ENCODE data around the gene TANGO2. TPM values are rescaled to one million over a fixed set of nuclear protein-coding genes. Genes with fewer than 3 reads are reported as not detected.

Gene TANGO2
- total and polyA plus RNA-seq, 9 of the 15 experiments (the other 6 are each of a cell fraction or from before 2014, with no cell fraction given) = 15.5 to 94.9 (median 70.1) TPM

DNA sequence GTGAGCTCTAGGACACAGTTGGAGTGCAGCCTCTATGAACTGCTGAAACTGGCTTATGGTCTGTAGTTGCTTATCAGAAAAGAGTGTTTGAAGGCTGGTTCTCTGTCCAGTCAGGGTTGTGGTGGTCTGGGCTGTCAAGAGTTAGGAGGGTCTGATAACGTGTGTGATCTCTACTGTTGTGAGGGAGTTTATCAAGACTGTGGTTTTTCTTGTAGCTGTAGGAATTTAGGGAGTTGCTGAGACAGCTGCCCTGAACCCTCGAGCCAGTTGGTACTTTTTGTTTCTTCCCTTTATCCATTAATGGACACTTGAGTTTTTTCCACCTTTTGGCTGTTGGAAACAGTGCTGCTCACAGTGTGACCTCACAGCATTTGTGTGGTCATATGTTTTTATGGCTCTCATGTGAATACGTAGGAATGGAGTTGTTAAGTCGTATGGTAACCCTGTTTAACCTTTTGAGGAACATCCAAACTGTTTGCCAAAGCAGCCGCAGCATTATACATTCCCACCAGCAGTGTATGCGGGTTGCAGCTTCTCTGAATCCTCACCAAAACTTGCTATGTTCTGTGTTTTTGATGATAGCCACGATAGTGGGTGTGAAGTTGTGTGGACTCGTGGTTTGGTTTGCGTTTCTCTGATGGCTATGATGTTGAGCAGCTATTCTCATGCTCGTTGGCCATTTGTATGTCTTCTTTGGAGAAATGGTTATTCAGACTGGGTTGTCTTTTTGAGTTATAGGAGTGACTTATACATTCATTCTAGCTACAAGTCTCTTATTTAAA, 38.3 kb downstream of the TANGO2 start (continued):
- TF ChIP-seq, protein P1, sequence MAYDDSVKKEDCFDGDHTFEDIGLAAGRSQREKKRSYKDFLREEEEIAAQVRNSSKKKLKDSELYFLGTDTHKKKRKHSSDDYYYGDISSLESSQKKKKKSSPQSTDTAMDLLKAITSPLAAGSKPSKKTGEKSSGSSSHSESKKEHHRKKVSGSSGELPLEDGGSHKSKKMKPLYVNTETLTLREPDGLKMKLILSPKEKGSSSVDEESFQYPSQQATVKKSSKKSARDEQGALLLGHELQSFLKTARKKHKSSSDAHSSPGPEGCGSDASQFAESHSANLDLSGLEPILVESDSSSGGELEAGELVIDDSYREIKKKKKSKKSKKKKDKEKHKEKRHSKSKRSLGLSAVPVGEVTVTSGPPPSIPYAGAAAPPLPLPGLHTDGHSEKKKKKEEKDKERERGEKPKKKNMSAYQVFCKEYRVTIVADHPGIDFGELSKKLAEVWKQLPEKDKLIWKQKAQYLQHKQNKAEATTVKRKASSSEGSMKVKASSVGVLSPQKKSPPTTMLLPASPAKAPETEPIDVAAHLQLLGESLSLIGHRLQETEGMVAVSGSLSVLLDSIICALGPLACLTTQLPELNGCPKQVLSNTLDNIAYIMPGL (CRISPR knock-in tag; IDR thresholded peaks at IDR 0.05) = peak; percentile 70; the same call in 1 of the 2 replicates
- TF ChIP-seq SRSF3 (IDR thresholded peaks at IDR 0.05; ENCODE audit: insufficient read depth, low read length) = no peak
- 0 out of 2 replicates have a peak, but pooled peaks have one; percentile 31 for TF ChIP-seq ZNF830 (CRISPR knock-in tag; IDR thresholded peaks at IDR 0.05)
- peak; percentile 92 for TF ChIP-seq ELF4 (CRISPR knock-in tag; IDR thresholded peaks at IDR 0.05)
- TF ChIP-seq ZBTB8A (IDR thresholded peaks at IDR 0.05; ENCODE audit: partially characterized antibody) = no peak
- TF ChIP-seq CEBPG (CRISPR knock-in tag; IDR thresholded peaks at IDR 0.05) = no peak
- no peak for TF ChIP-seq CEBPG (tag; conservative IDR thresholded peaks at IDR 0.05 in 1 of 2, IDR thresholded peaks at IDR 0.05 in 1 of 2)
- peak; percentile 66; the same call in 1 of the 2 replicates for TF ChIP-seq PYGO2 (tag; IDR thresholded peaks at IDR 0.05)
- TF ChIP-seq, protein P2, sequence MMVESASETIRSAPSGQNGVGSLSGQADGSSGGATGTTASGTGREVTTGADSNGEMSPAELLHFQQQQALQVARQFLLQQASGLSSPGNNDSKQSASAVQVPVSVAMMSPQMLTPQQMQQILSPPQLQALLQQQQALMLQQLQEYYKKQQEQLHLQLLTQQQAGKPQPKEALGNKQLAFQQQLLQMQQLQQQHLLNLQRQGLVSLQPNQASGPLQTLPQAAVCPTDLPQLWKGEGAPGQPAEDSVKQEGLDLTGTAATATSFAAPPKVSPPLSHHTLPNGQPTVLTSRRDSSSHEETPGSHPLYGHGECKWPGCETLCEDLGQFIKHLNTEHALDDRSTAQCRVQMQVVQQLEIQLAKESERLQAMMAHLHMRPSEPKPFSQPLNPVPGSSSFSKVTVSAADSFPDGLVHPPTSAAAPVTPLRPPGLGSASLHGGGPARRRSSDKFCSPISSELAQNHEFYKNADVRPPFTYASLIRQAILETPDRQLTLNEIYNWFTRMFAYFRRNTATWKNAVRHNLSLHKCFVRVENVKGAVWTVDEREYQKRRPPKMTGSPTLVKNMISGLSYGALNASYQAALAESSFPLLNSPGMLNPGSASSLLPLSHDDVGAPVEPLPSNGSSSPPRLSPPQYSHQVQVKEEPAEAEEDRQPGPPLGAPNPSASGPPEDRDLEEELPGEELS (CRISPR knock-in tag; IDR thresholded peaks at IDR 0.05; ENCODE audit: borderline replicate concordance) = no peak
- TF ChIP-seq, protein P3, sequence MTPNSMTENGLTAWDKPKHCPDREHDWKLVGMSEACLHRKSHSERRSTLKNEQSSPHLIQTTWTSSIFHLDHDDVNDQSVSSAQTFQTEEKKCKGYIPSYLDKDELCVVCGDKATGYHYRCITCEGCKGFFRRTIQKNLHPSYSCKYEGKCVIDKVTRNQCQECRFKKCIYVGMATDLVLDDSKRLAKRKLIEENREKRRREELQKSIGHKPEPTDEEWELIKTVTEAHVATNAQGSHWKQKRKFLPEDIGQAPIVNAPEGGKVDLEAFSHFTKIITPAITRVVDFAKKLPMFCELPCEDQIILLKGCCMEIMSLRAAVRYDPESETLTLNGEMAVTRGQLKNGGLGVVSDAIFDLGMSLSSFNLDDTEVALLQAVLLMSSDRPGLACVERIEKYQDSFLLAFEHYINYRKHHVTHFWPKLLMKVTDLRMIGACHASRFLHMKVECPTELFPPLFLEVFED (CRISPR knock-in tag; conservative IDR thresholded peaks at IDR 0.05) = peak; percentile 77
- TF ChIP-seq, protein P4, sequence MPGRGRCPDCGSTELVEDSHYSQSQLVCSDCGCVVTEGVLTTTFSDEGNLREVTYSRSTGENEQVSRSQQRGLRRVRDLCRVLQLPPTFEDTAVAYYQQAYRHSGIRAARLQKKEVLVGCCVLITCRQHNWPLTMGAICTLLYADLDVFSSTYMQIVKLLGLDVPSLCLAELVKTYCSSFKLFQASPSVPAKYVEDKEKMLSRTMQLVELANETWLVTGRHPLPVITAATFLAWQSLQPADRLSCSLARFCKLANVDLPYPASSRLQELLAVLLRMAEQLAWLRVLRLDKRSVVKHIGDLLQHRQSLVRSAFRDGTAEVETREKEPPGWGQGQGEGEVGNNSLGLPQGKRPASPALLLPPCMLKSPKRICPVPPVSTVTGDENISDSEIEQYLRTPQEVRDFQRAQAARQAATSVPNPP (IDR thresholded peaks at IDR 0.05; ENCODE audit: borderline replicate concordance, insufficient read depth, insufficient read length) = no peak
- no peak for TF ChIP-seq SMAD1 (IDR thresholded peaks at IDR 0.05; ENCODE audit: low read depth, low read length, partially characterized antibody)
- no peak for TF ChIP-seq ZNF347 (CRISPR knock-in tag; IDR thresholded peaks at IDR 0.05; ENCODE audit: low read depth)
- TF ChIP-seq KDM5B (IDR thresholded peaks at IDR 0.05; ENCODE audit: insufficient replicate concordance, low read depth, low read length) = no peak
- peak; percentile 67; the same call in 1 of the 2 replicates for TF ChIP-seq SMAD3 (CRISPR knock-in tag; conservative IDR thresholded peaks at IDR 0.05)
- no peak for TF ChIP-seq NFIC (IDR thresholded peaks at IDR 0.05)
- TF ChIP-seq HDAC6 (IDR thresholded peaks at IDR 0.05; ENCODE audit: low read depth, low read length) = 0 out of 2 replicates have a peak, but pooled peaks have one; percentile 10
- peak; percentile 72 for TF ChIP-seq EP300 (IDR thresholded peaks at IDR 0.05; ENCODE audit: low read length)
- 0 out of 2 replicates have a peak, but pooled peaks have one; percentile 8 for TF ChIP-seq BCOR (IDR thresholded peaks at IDR 0.05)
- no peak for TF ChIP-seq HMG20B (CRISPR knock-in tag; IDR thresholded peaks at IDR 0.05)
- TF ChIP-seq RBM25 (IDR thresholded peaks at IDR 0.05; ENCODE audit: low read depth, low read length, severe bottlenecking) = no peak
- TF ChIP-seq ZC3H4 (CRISPR knock-in tag; IDR thresholded peaks at IDR 0.05; ENCODE audit: borderline replicate concordance) = no peak

Data from K562 (cell line).